Fibroblast of lung (primary cell): Measurements from ENCODE around the gene IZUMO1R. TPM values are rescaled to one million over a fixed set of nuclear protein-coding genes. Genes with fewer than 3 reads are reported as not detected.

Experiments used
- DNase-seq, 2 donors: peaks; one replicate each; pipeline versions ENCODE4 v3.0.0 to v3.0.0-alpha.2; 2010; ENCODE audit warnings: low read depth in 2 of 2
- H2AFZ ChIP-seq: 2 replicates; pipeline ENCODE4 v1.5.1; 2012; ENCODE audit warnings: low read length, control low read depth, inconsistent platforms
- H3K27ac ChIP-seq: 2 replicates; pipeline ENCODE4 v1.5.1; 2011; ENCODE audit warnings: low read length, control low read depth; ENCODE audit not compliant: insufficient read depth
- H3K27me3 ChIP-seq: 2 replicates; pipeline ENCODE4 v1.5.1; 2011; ENCODE audit warnings: mild to moderate bottlenecking, low read length; ENCODE audit not compliant: control insufficient read depth, insufficient read depth
- H3K36me3 ChIP-seq: 2 replicates; pipeline ENCODE4 v1.5.1; 2011; ENCODE audit warnings: low read length; ENCODE audit not compliant: control insufficient read depth, insufficient read depth
- H3K4me1 ChIP-seq: 2 replicates; pipeline ENCODE4 v1.5.1; 2011; ENCODE audit warnings: low read length; ENCODE audit not compliant: control insufficient read depth, insufficient read depth; ENCODE audit errors: extremely low read depth
- H3K4me2 ChIP-seq: 2 replicates; pipeline ENCODE4 v1.5.1; 2011; ENCODE audit warnings: low read length, control low read depth; ENCODE audit not compliant: insufficient read depth; ENCODE audit errors: extremely low read depth
- H3K4me3 ChIP-seq, 4 experiments: fragments of 200-600 bp in 1 of 4; sonication (generic) in 1 of 4; replicated peaks in 1 of 4; 2 replicates each; pipeline ENCODE4 v1.5.1; 2011 to 2016; ENCODE audit warnings: low read length in 4 of 4, low read depth in 3 of 4, mild to moderate bottlenecking in 3 of 4, control low read depth in 2 of 4, inconsistent platforms in 1 of 4, mixed read lengths in 1 of 4; ENCODE audit not compliant: insufficient read depth in 1 of 4; ENCODE audit errors: control extremely low read depth in 1 of 4
- H3K79me2 ChIP-seq: 2 replicates; pipeline ENCODE4 v1.5.1; 2012; ENCODE audit warnings: mild to moderate bottlenecking, low read length, inconsistent platforms; ENCODE audit not compliant: control insufficient read depth, insufficient read depth
- H3K9ac ChIP-seq: 2 replicates; pipeline ENCODE4 v1.5.1; 2011; ENCODE audit warnings: mild to moderate bottlenecking, low read length, control low read depth; ENCODE audit not compliant: insufficient read depth
- H3K9me3 ChIP-seq: 2 replicates; pipeline ENCODE4 v1.5.1; 2012; ENCODE audit warnings: low read depth, low read length; ENCODE audit not compliant: control insufficient read depth, insufficient read depth
- H4K20me1 ChIP-seq: 2 replicates; pipeline ENCODE4 v1.5.1; 2011; ENCODE audit warnings: low read length; ENCODE audit not compliant: control insufficient read depth, insufficient read depth; ENCODE audit errors: extremely low read depth
- CTCF ChIP-seq, 2 donors: IDR thresholded peaks in 1 of 2; conservative IDR thresholded peaks in 1 of 2; 1 replicate in 1 of 2; 2 replicates in 1 of 2; pipeline ENCODE4 v1.5.1; 2011 to 2012; ENCODE audit warnings: low read length in 2 of 2, control low read depth in 1 of 2, inconsistent platforms in 1 of 2, low read depth in 1 of 2, mild to moderate bottlenecking in 1 of 2
- EZH2 ChIP-seq: IDR thresholded peaks from 2 replicates; pipeline ENCODE4 v1.5.1; 2012; ENCODE audit warnings: low read length, control low read depth, mild to moderate bottlenecking; ENCODE audit errors: missing control alignments
- polyA plus RNA-seq, 2 donors: library from polyadenylated mRNA; depleted of rRNA in 1 of 2; stranded (reverse) in 1 of 2; unstranded in 1 of 2; fragments of >200 nt; gene quantifications; 2 replicates each; pipeline ENCODE4 v1.2.1, GENCODE V29; 2011 to 2012; ENCODE audit warnings: missing spikeins in 1 of 2
- total RNA-seq: library from RNA; depleted of rRNA; stranded (reverse); fragments of >200 nt; gene quantifications from 2 replicates; pipeline ENCODE4 v1.2.1, GENCODE V29; 2014

Gene IZUMO1R
- total and polyA plus RNA-seq, 2 donors (not counting 1 experiment from before 2014, with no cell fraction given) = not detected

GRCh38 chr11:94307101-94307791, 2.9 kb downstream of the IZUMO1R start:
- no peaks in the 10 kb centered on the region for H3K36me3 ChIP-seq
- no peak overlapping the region for H3K4me3 ChIP-seq
- no peak overlapping the region for H3K27ac ChIP-seq
- H2AFZ ChIP-seq = no peak overlapping the region
- TF ChIP-seq EZH2 = no peak
- no peak for TF ChIP-seq CTCF (conservative IDR thresholded peaks at IDR 0.05 in 1 of 2, IDR thresholded peaks at IDR 0.05 in 1 of 2; ENCODE audit: low read depth in 1 of 2, low read length in 2 of 2)
- H3K27me3 ChIP-seq = no peaks in the 10 kb centered on the region
- no peaks in the 10 kb centered on the region for H3K4me1 ChIP-seq
- DNase-seq = no peak
- no peak overlapping the region for H3K9ac ChIP-seq
- H4K20me1 ChIP-seq = no peaks in the 10 kb centered on the region
- no peak overlapping the region for H3K4me2 ChIP-seq
- no peaks in the 10 kb centered on the region for H3K79me2 ChIP-seq
- no peaks in the 10 kb centered on the region for H3K9me3 ChIP-seq

- Histone ChIP-seq H3K4me2 (no peak overlapping the region), H3K4me3 (no peak overlapping the region), H3K27me3 (no peaks in the 10 kb centered on the region), H3K27ac (no peak overlapping the region), H3K79me2 (no peaks in the 10 kb centered on the region), H4K20me1 (no peaks in the 10 kb centered on the region), H2AFZ (no peak overlapping the region), H3K36me3 (no peaks in the 10 kb centered on the region), H3K9me3 (no peaks in the 10 kb centered on the region), H3K4me1 (no peaks in the 10 kb centered on the region), H3K9ac (no peak overlapping the region)
- no peak for DNase-seq
- TF ChIP-seq EZH2 = no peak
- TF ChIP-seq CTCF (conservative IDR thresholded peaks at IDR 0.05 in 1 of 2, IDR thresholded peaks at IDR 0.05 in 1 of 2; ENCODE audit: low read depth in 1 of 2, low read length in 2 of 2) = no peak
Observed at GRCh38 chr11:94308024-94308423, 3.6 kb downstream of the IZUMO1R start.

GRCh38 chr11:94309757-94310156, 5.4 kb downstream of the IZUMO1R start:
- Histone ChIP-seq H3K4me2 (no peak overlapping the region), H3K27ac (no peak overlapping the region), H3K27me3 (no peaks in the 10 kb centered on the region), H3K4me3 (no peak overlapping the region), H4K20me1 (no peaks in the 10 kb centered on the region), H2AFZ (no peak overlapping the region), H3K79me2 (no peaks in the 10 kb centered on the region), H3K4me1 (no peaks in the 10 kb centered on the region), H3K36me3 (no peaks in the 10 kb centered on the region), H3K9ac (no peak overlapping the region), H3K9me3 (no peaks in the 10 kb centered on the region)
- no peak for DNase-seq
- no peak for TF ChIP-seq CTCF (conservative IDR thresholded peaks at IDR 0.05 in 1 of 2, IDR thresholded peaks at IDR 0.05 in 1 of 2; ENCODE audit: low read depth in 1 of 2, low read length in 2 of 2)
- TF ChIP-seq EZH2 = no peak
